GM12874 (cell line): ENCODE data around the gene GLT8D2.

Experiments
- CTCF ChIP-seq: IDR thresholded peaks from 2 replicates; pipeline ENCODE4 v1.5.1; 2011; ENCODE audit warnings: low read depth, mild to moderate bottlenecking, control low read depth, low read length, moderate library complexity; ENCODE audit not compliant: insufficient read depth

GLT8D2 gene

GRCh38 chr12:104049903-104050356, at the start of gene GLT8D2:
Gene GLT8D2, minus strand, starts transcription at chr12:104050187. Its CDS starts 30,539 bp downstream, at chr12:104019648.
- TF ChIP-seq CTCF = no peak

GRCh38 chr12:104097954-104098353, 48.0 kb upstream of the GLT8D2 start:
- TF ChIP-seq CTCF = no peak

- no peak for TF ChIP-seq CTCF
Measured at GRCh38 chr12:104095289-104095688, 45.3 kb upstream of the GLT8D2 start.

- no peak for TF ChIP-seq CTCF
Measured at GRCh38 chr12:104094284-104094683, 44.3 kb upstream of the GLT8D2 start.

- TF ChIP-seq CTCF = no peak
Measured at GRCh38 chr12:104091136-104091535, 41.1 kb upstream of the GLT8D2 start.

- TF ChIP-seq CTCF = no peak
Measured at GRCh38 chr12:104090685-104091084, 40.7 kb upstream of the GLT8D2 start.

GRCh38 chr12:104083769-104084475, 33.9 kb upstream of the GLT8D2 start:
- TF ChIP-seq CTCF = no peak
